A673 (cell line): ENCODE data around the gene CDHR1. TPM values are rescaled to one million over a fixed set of nuclear protein-coding genes. Genes with fewer than 3 reads are reported as not detected.

Source experiments
- BruUV-seq: library from RNA; stranded (reverse); fragments of 400-500 nt; replicated peaks from 2 replicates; lab custom pipeline; 2021; lab: Mats Ljungman, UMichigan
- CTCF ChIA-PET: fragments of 300-600 bp; sonication (Branson Sonifier 250); formaldehyde crosslinking; loops from one replicate; lab custom pipeline; 2022; ENCODE audit warnings: antibody characterized with exemption; lab: Charles Lee
- POLR2A ChIA-PET: fragments of 300-600 bp; sonication (Branson Sonifier 250); formaldehyde crosslinking; loops from one replicate; lab custom pipeline; 2022; ENCODE audit warnings: antibody characterized with exemption; ENCODE audit not compliant: low non-redundant PET; lab: Charles Lee
- DNase-seq: peaks from one replicate; pipeline ENCODE4 v3.0.0-alpha.2; 2015; ENCODE audit warnings: low spot score
- H3K27ac ChIP-seq: fragments of 200-600 bp; sonication (generic); 2 replicates; pipeline ENCODE4 v1.5.1; 2016; ENCODE audit warnings: mixed run types, low read depth, mild to moderate bottlenecking, mixed read lengths, antibody characterized with exemption, low read length; ENCODE audit not compliant: poor library complexity, severe bottlenecking
- H3K27me3 ChIP-seq: fragments of 200-600 bp; sonication (generic); replicated peaks from 2 replicates; pipeline ENCODE4 v1.6.1; 2017; ENCODE audit warnings: mixed run types, low read depth, mild to moderate bottlenecking, mixed read lengths, antibody characterized with exemption, low read length; ENCODE audit not compliant: insufficient read depth, poor library complexity
- H3K36me3 ChIP-seq: fragments of 200-600 bp; sonication (generic); 2 replicates; pipeline ENCODE4 v1.6.1; 2016; ENCODE audit warnings: mixed run types, mild to moderate bottlenecking, mixed read lengths, antibody characterized with exemption, low read length; ENCODE audit not compliant: insufficient read depth, poor library complexity, severe bottlenecking
- H3K4me1 ChIP-seq: fragments of 200-600 bp; sonication (generic); 2 replicates; pipeline ENCODE4 v1.6.1; 2017; ENCODE audit warnings: mixed run types, mild to moderate bottlenecking, mixed read lengths, antibody characterized with exemption, low read length; ENCODE audit not compliant: insufficient read depth, poor library complexity, severe bottlenecking
- H3K4me3 ChIP-seq: fragments of 200-600 bp; sonication (generic); 2 replicates; pipeline ENCODE4 v1.5.1; 2016; ENCODE audit warnings: low read depth, mixed run types, mild to moderate bottlenecking, mixed read lengths, low read length; ENCODE audit not compliant: poor library complexity, severe bottlenecking
- H3K9me3 ChIP-seq: fragments of 200-600 bp; sonication (generic); 2 replicates; pipeline ENCODE4 v1.6.1; 2016; ENCODE audit warnings: mixed run types, low read depth, mild to moderate bottlenecking, mixed read lengths, antibody characterized with exemption, low read length; ENCODE audit not compliant: poor library complexity, severe bottlenecking
- CTCF ChIP-seq: fragments of 300-800, 200-600 bp; sonication (generic); conservative IDR thresholded peaks from 2 replicates; pipeline ENCODE4 v1.5.1; 2017; ENCODE audit warnings: low read depth, mild to moderate bottlenecking, antibody characterized with exemption, low read length, moderate library complexity, mixed read lengths
- EZH2 ChIP-seq: fragments of 200-600 bp; sonication (generic); IDR thresholded peaks from 2 replicates; pipeline ENCODE4 v1.6.1; 2017; ENCODE audit warnings: borderline replicate concordance, low read depth, mild to moderate bottlenecking, mixed read lengths, antibody characterized with exemption, low read length; ENCODE audit not compliant: poor library complexity, severe bottlenecking
- intact Hi-C: fragments of 100-400 bp; cut with micrococcal nuclease; formaldehyde crosslinking; loops from one replicate; pipeline ENCODE4 v1.10.0; 2022; ENCODE audit not compliant: unreplicated experiment
- total RNA-seq: library from RNA; stranded (reverse); gene quantifications from 2 replicates; pipeline ENCODE4 v1.2.3, GENCODE V29; 2021

The CDHR1 gene
- total RNA-seq, 1 experiment from 2014 or later = not detected

GRCh38 chr10:84202349-84202748, 8.0 kb downstream of the CDHR1 start:
- CTCF ChIA-PET = no interaction called here
- no peak for DNase-seq
- POLR2A ChIA-PET = no interaction called here
- no TSS peak for BruUV-seq
- peaks cover 25% of the 10 kb centered on the region for H3K27me3 ChIP-seq
- H3K4me1 ChIP-seq = no peaks in the 10 kb centered on the region
- no peaks in the 10 kb centered on the region for H3K36me3 ChIP-seq
- no peak overlapping the region for H3K4me3 ChIP-seq
- intact Hi-C loops = no loop called here
- H3K9me3 ChIP-seq = no peaks in the 10 kb centered on the region
- H3K27ac ChIP-seq = no peak overlapping the region
- TF ChIP-seq CTCF = no peak
- TF ChIP-seq EZH2 = no peak

DNA sequence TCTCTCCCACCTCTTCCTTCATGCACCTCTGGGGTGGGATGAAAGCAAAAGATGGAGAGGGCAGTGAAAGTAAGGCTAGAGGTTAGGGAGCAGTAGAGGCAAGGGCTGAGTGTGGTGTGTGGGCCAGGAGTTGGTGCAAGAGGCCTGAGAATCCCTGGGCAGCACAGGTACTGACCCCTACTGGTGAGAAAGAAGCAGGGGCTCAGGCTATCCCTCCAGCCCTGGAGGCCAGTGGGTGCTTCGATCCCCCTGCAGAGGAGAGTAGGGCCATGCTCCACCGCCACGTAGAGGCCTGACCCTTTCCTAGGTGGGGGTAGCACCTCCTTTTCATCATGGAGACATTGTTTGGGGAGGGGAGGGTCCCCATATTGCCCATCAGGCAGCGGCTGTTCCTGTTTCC, 9.8 kb downstream of the CDHR1 start:
- intact Hi-C loops = no loop called here
- Histone ChIP-seq H3K36me3 (no peaks in the 10 kb centered on the region), H3K27ac (no peak overlapping the region), H3K9me3 (no peaks in the 10 kb centered on the region), H3K4me1 (no peaks in the 10 kb centered on the region), H3K27me3 (peaks cover 16% of the 10 kb centered on the region), H3K4me3 (no peak overlapping the region)
- TF ChIP-seq EZH2 (no peak), CTCF (peak; percentile 35; the same call in 1 of the 2 replicates)
- ChIA-PET CTCF (no interaction called here), POLR2A (no interaction called here)
- no peak for DNase-seq
- BruUV-seq = no TSS peak

GRCh38 chr10:84204610-84205009, 10.3 kb downstream of the CDHR1 start:
- Histone ChIP-seq H3K4me3 (no peak overlapping the region), H3K9me3 (no peaks in the 10 kb centered on the region), H3K36me3 (no peaks in the 10 kb centered on the region), H3K4me1 (no peaks in the 10 kb centered on the region), H3K27me3 (peaks cover 15% of the 10 kb centered on the region), H3K27ac (no peak overlapping the region)
- no peak for DNase-seq
- ChIA-PET CTCF (no interaction called here), POLR2A (no interaction called here)
- BruUV-seq = no TSS peak
- intact Hi-C loops = loop anchor here (5.0 kb wide), 1 partner anchor 57 kb away; no protein-coding TSS in a partner anchor
- TF ChIP-seq EZH2 (no peak), CTCF (no peak)
